Right cardiac atrium (tissue), 5 donors: ENCODE results near the gene TBC1D4. TPM values are rescaled to one million over a fixed set of nuclear protein-coding genes. Genes with fewer than 3 reads are reported as not detected.

ENCODE experiments used
- ATAC-seq, 2 donors: fragments of 200-7000 bp; cut with Tn5 transposase; one replicate each; pipeline versions ENCODE4 v1.8.0 to v1.9.1; 2020; ENCODE audit warnings: moderate library complexity in 2 of 2, mild to moderate bottlenecking in 1 of 2
- DNase-seq, 3 donors: peaks; one replicate each; pipeline ENCODE4 v3.0.0-alpha.2; 2020
- H3K27ac ChIP-seq: one replicate; pipeline ENCODE4 v1.5.1; 2013; ENCODE audit warnings: mild to moderate bottlenecking, low read length, control low read depth, moderate library complexity
- H3K27me3 ChIP-seq: one replicate; pipeline ENCODE4 v1.6.1; 2013; ENCODE audit not compliant: control insufficient read depth, insufficient read depth
- H3K4me1 ChIP-seq: one replicate; pipeline ENCODE4 v1.6.1; 2013; ENCODE audit warnings: low read length; ENCODE audit not compliant: control insufficient read depth, insufficient read depth
- H3K4me3 ChIP-seq: one replicate; pipeline ENCODE4 v1.5.1; 2013; ENCODE audit warnings: low read length, control low read depth
- H3K9me3 ChIP-seq: one replicate; pipeline ENCODE4 v1.6.1; 2013; ENCODE audit warnings: low read length; ENCODE audit not compliant: control insufficient read depth
- WGBS: extraction: QIAGEN DNeasy Blood & Tissue Kit; methylation state at CpG from one replicate; pipeline ENCODE4 v1.1.7; 2013; 5-methylcytosine and 5-hydroxymethylcytosine counted together
- intact Hi-C, 4 donors: fragments of 100-400 bp; cut with DNase I; formaldehyde crosslinking; loops; one replicate each; pipeline versions ENCODE4 v1.11.0 to v1.14.0; 2022 to 2023
- polyA plus RNA-seq: library from polyadenylated mRNA; stranded (reverse); fragments of 200-250 nt; gene quantifications from one replicate; pipeline ENCODE4 v1.2.3, GENCODE V29; 2013
- total RNA-seq, 4 donors: library from RNA; stranded (reverse); fragmentation: NEBNext Ultra II Directional; extraction: Animal tissue kit (Norgen Biotek cat#: 25700); gene quantifications; one replicate each; pipeline ENCODE4 v1.2.1, GENCODE V29; 2021
- donor health status: healthy with polysubstance abuse.
- donor health status: DM: no; HTN: yes; CAD: no.
- donor health status: DM: no; HTN: no; CAD: no.
- donor health status: DM: no; HTN: yes; CAD: no; lungs with severe emphysema.
- donor health status: DM: yes; HTN: yes; CAD: no.

Gene TBC1D4
- total and polyA plus RNA-seq, 5 donors: 28.3 to 69.4 (median 62.8) TPM

GRCh38 chr13:75486146-75487062 is 4.4 kb upstream of the TBC1D4 start:
- Histone ChIP-seq H3K27ac (no peak overlapping the region), H3K4me3 (no peak overlapping the region), H3K9me3 (no peaks in the 10 kb centered on the region), H3K4me1 (peaks cover 5% of the 10 kb centered on the region), H3K27me3 (no peaks in the 10 kb centered on the region)
- DNase-seq (no peak), ATAC-seq (no peak)
- 50% methylated on average over 5 of the region's 5 CpGs for WGBS
- intact Hi-C loops: loop anchor here in 1 of 4 donors (10.0 kb wide), 1 partner anchor 48 kb away; the partner anchor contains the start of gene COMMD6

- 94% methylated on average over 1 of the region's 1 CpG for WGBS
- intact Hi-C loops: loop anchor here in 1 of 4 donors (10.0 kb wide), 1 partner anchor 49 kb away; the partner anchor contains the start of gene COMMD6
These were observed 3.5 kb upstream of the TBC1D4 start for GRCh38 chr13:75485286-75486062.

GRCh38 chr13:75482820-75483079 is 781 bp upstream of the TBC1D4 start:
- intact Hi-C loops: loop anchor here (5.0 to 10.0 kb wide), 2 partner anchors 52 to 110 kb away; partner anchors contain the start of gene COMMD6 (in 1 of the 4)
- DNase-seq: no peak
- 1% methylated on average over 1 of the region's 1 CpG for WGBS
- ATAC-seq: no peak
- Histone ChIP-seq H3K9me3 (no peaks in the 10 kb centered on the region), H3K4me3 (peak overlapping the region; percentile 88), H3K4me1 (peaks cover 3% of the 10 kb centered on the region), H3K27me3 (no peaks in the 10 kb centered on the region), H3K27ac (no peak overlapping the region)

More at GRCh38 chr13:75485286-75486062, 3.5 kb upstream of the TBC1D4 start:
- no peak for DNase-seq
- no peaks in the 10 kb centered on the region for H3K27me3 ChIP-seq
- no peak overlapping the region for H3K4me3 ChIP-seq
- peaks cover 5% of the 10 kb centered on the region for H3K4me1 ChIP-seq
- no peak for ATAC-seq
- no peaks in the 10 kb centered on the region for H3K9me3 ChIP-seq
- H3K27ac ChIP-seq: no peak overlapping the region

GRCh38 chr13:75481176-75482069 is 546 bp downstream of the TBC1D4 start:
- Histone ChIP-seq H3K27ac (peak overlapping the region; percentile 72), H3K4me1 (peaks cover 3% of the 10 kb centered on the region), H3K4me3 (peak overlapping the region; percentile 88), H3K9me3 (no peaks in the 10 kb centered on the region), H3K27me3 (no peaks in the 10 kb centered on the region)
- under 1% methylated on average over 100 of the region's 100 CpGs for WGBS
- ATAC-seq (peak; percentile 55 to 61), DNase-seq (peak; percentile 42 to 79 (median 77))
- intact Hi-C loops: loop anchor here (5.0 to 10.0 kb wide), 2 partner anchors 53 to 109 kb away; partner anchors contain the start of gene COMMD6 (in 1 of the 4)

- ATAC-seq (peak; percentile 29 to 52), DNase-seq (peak; percentile 57 to 77 (median 76))
- Histone ChIP-seq H3K27ac (peak overlapping the region; percentile 25), H3K4me1 (no peaks in the 10 kb centered on the region), H3K4me3 (peak overlapping the region; percentile 88), H3K9me3 (no peaks in the 10 kb centered on the region), H3K27me3 (no peaks in the 10 kb centered on the region)
- WGBS: 1% methylated on average over 48 of the region's 48 CpGs
- intact Hi-C loops: loop anchor here (5.0 to 10.0 kb wide), 2 partner anchors 54 to 108 kb away; partner anchors contain the start of gene COMMD6 (in 1 of the 4)
These were observed 1.2 kb downstream of the TBC1D4 start for GRCh38 chr13:75480671-75481175.

GRCh38 chr13:75479102-75479740 is 2.7 kb downstream of the TBC1D4 start:
- no peak for DNase-seq
- Histone ChIP-seq H3K27ac (no peak overlapping the region), H3K9me3 (no peaks in the 10 kb centered on the region), H3K4me3 (peak overlapping the region; percentile 88), H3K27me3 (no peaks in the 10 kb centered on the region), H3K4me1 (no peaks in the 10 kb centered on the region)
- intact Hi-C loops: loop anchor here in 1 of 4 donors (10.0 kb wide), 1 partner anchor 64 kb away; no protein-coding TSS in a partner anchor
- no peak for ATAC-seq
- WGBS: 48% methylated on average over 5 of the region's 5 CpGs

GRCh38 chr13:75478659-75479058 is 3.3 kb downstream of the TBC1D4 start:
- 91% methylated on average over 4 of the region's 4 CpGs for WGBS
- intact Hi-C loops: loop anchor here in 1 of 4 donors (10.0 kb wide), 1 partner anchor 64 kb away; no protein-coding TSS in a partner anchor
- no peaks in the 10 kb centered on the region for H3K4me1 ChIP-seq

GRCh38 chr13:75474956-75475355 is 7.0 kb downstream of the TBC1D4 start:
- intact Hi-C loops: loop anchor here in 2 of 4 donors (5.0 to 10.0 kb wide), 2 partner anchors 53 to 60 kb away; no protein-coding TSS in a partner anchor
- H3K27ac ChIP-seq: no peak overlapping the region
- 64% methylated on average over 2 of the region's 2 CpGs for WGBS

More at GRCh38 chr13:75478659-75479058, 3.3 kb downstream of the TBC1D4 start:
- H3K27ac ChIP-seq: no peak overlapping the region
- H3K4me3 ChIP-seq: peak overlapping the region; percentile 88
- H3K9me3 ChIP-seq: no peaks in the 10 kb centered on the region
- ATAC-seq: no peak
- DNase-seq: no peak
- H3K27me3 ChIP-seq: no peaks in the 10 kb centered on the region

GRCh38 chr13:75473468-75473867 is 8.5 kb downstream of the TBC1D4 start:
- intact Hi-C loops: loop anchor here in 2 of 4 donors (5.0 to 10.0 kb wide), 2 partner anchors 51 to 59 kb away; no protein-coding TSS in a partner anchor
- DNase-seq: no peak
- H3K4me3 ChIP-seq: no peak overlapping the region
- H3K4me1 ChIP-seq: peaks cover 8% of the 10 kb centered on the region
- WGBS: 9% methylated on average over 1 of the region's 1 CpG
- no peaks in the 10 kb centered on the region for H3K9me3 ChIP-seq
- no peaks in the 10 kb centered on the region for H3K27me3 ChIP-seq
- ATAC-seq: peak; percentile 58 to 65
- no peak overlapping the region for H3K27ac ChIP-seq

More at GRCh38 chr13:75474956-75475355, 7.0 kb downstream of the TBC1D4 start:
- Histone ChIP-seq H3K4me1 (peaks cover 5% of the 10 kb centered on the region), H3K4me3 (no peak overlapping the region), H3K9me3 (no peaks in the 10 kb centered on the region), H3K27me3 (no peaks in the 10 kb centered on the region)
- DNase-seq (no peak), ATAC-seq (no peak)
